Muscle of leg (tissue), 11 donors: ENCODE data around the gene C1QTNF12. TPM values are rescaled to one million over a fixed set of nuclear protein-coding genes. Genes with fewer than 3 reads are reported as not detected.

Experiments used
- DNase-seq: peaks from one replicate; pipeline ENCODE4 v3.0.0; 2013
- H3K27ac ChIP-seq: one replicate; pipeline ENCODE4 v1.5.1; 2013; ENCODE audit warnings: mild to moderate bottlenecking, low read length, control low read depth
- H3K27me3 ChIP-seq: one replicate; pipeline ENCODE4 v1.6.1; 2013; ENCODE audit warnings: low read length; ENCODE audit not compliant: control insufficient read depth, insufficient read depth
- H3K36me3 ChIP-seq: one replicate; pipeline ENCODE4 v1.6.1; 2013; ENCODE audit warnings: low read length; ENCODE audit not compliant: control insufficient read depth, insufficient read depth
- H3K4me1 ChIP-seq: one replicate; pipeline ENCODE4 v1.6.1; 2013; ENCODE audit warnings: low read length; ENCODE audit not compliant: control insufficient read depth, insufficient read depth
- H3K4me3 ChIP-seq: one replicate; pipeline ENCODE4 v1.5.1; 2013; ENCODE audit warnings: low read length, control low read depth
- H3K9me3 ChIP-seq: replicated peaks from 2 replicates; pipeline ENCODE4 v1.6.1; 2013; ENCODE audit warnings: low read depth, low read length; ENCODE audit not compliant: control insufficient read depth
- WGBS: methylation state at CpG from one replicate; pipeline ENCODE4 v1.1.5; 2013; ENCODE audit warnings: missing lambda C conversion rate; ENCODE audit not compliant: insufficient coverage; 5-methylcytosine and 5-hydroxymethylcytosine counted together
- polyA plus RNA-seq, 8 donors: library from polyadenylated mRNA; unstranded; fragments of 120-200 nt; gene quantifications; one replicate each; pipeline versions ENCODE4 v1.2.1 to v1.2.3, GENCODE V29; 2013; ENCODE audit warnings: inconsistent platforms in 1 of 8, low replicate concordance in 1 of 8; ENCODE audit not compliant: insufficient read length in 8 of 8, insufficient read depth in 1 of 8
- total RNA-seq: library from RNA; stranded (reverse); fragments of 120-200 nt; gene quantifications from one replicate; pipeline ENCODE4 v1.2.4, GENCODE V29; 2013

The C1QTNF12 gene
- total and polyA plus RNA-seq, 9 donors: 1.9 to 8.7 (median 4.8) TPM

- DNase-seq: no peak
- Histone ChIP-seq H3K27ac (no peak overlapping the region), H3K9me3 (no peaks in the 10 kb centered on the region), H3K4me1 (peaks cover 49% of the 10 kb centered on the region), H3K4me3 (peak overlapping the region; percentile 19), H3K27me3 (peaks cover 21% of the 10 kb centered on the region), H3K36me3 (no peaks in the 10 kb centered on the region)
- 21% methylated on average over 31 of the region's 31 CpGs for WGBS
Measured at GRCh38 chr1:1205769-1206375, 40.6 kb downstream of the C1QTNF12 start.

GRCh38 chr1:1204998-1205768 is 41.3 kb downstream of the C1QTNF12 start:
- H3K36me3 ChIP-seq: no peaks in the 10 kb centered on the region
- WGBS: 62% methylated on average over 14 of the region's 19 CpGs
- no peak overlapping the region for H3K4me3 ChIP-seq
- H3K4me1 ChIP-seq: peaks cover 54% of the 10 kb centered on the region
- no peak for DNase-seq
- H3K27me3 ChIP-seq: peaks cover 27% of the 10 kb centered on the region
- H3K27ac ChIP-seq: no peak overlapping the region
- no peaks in the 10 kb centered on the region for H3K9me3 ChIP-seq

- Histone ChIP-seq H3K27ac (no peak overlapping the region), H3K9me3 (no peaks in the 10 kb centered on the region), H3K4me3 (no peak overlapping the region), H3K4me1 (peaks cover 54% of the 10 kb centered on the region), H3K36me3 (no peaks in the 10 kb centered on the region), H3K27me3 (peaks cover 33% of the 10 kb centered on the region)
- 100% methylated on average over 1 of the region's 8 CpGs for WGBS
- no peak for DNase-seq
Measured at GRCh38 chr1:1204425-1204920, 42.0 kb downstream of the C1QTNF12 start.

GRCh38 chr1:1203561-1204424 is 42.7 kb downstream of the C1QTNF12 start:
- 45% methylated on average over 43 of the region's 49 CpGs for WGBS
- no peak for DNase-seq
- Histone ChIP-seq H3K9me3 (no peaks in the 10 kb centered on the region), H3K36me3 (no peaks in the 10 kb centered on the region), H3K4me3 (no peak overlapping the region), H3K27ac (no peak overlapping the region), H3K27me3 (peaks cover 33% of the 10 kb centered on the region), H3K4me1 (peaks cover 50% of the 10 kb centered on the region)

- Histone ChIP-seq H3K9me3 (no peaks in the 10 kb centered on the region), H3K27me3 (peaks cover 33% of the 10 kb centered on the region), H3K4me1 (peaks cover 43% of the 10 kb centered on the region), H3K4me3 (no peak overlapping the region), H3K27ac (no peak overlapping the region), H3K36me3 (no peaks in the 10 kb centered on the region)
- WGBS: 71% methylated on average over 17 of the region's 27 CpGs
- no peak for DNase-seq
Measured at GRCh38 chr1:1202831-1203560, 43.5 kb downstream of the C1QTNF12 start.

GRCh38 chr1:1200876-1201810 is 45.4 kb downstream of the C1QTNF12 start:
- WGBS: under 1% methylated on average over 80 of the region's 109 CpGs
- no peak overlapping the region for H3K27ac ChIP-seq
- no peaks in the 10 kb centered on the region for H3K36me3 ChIP-seq
- peaks cover 26% of the 10 kb centered on the region for H3K27me3 ChIP-seq
- H3K4me3 ChIP-seq: no peak overlapping the region
- DNase-seq: peak; percentile 75
- H3K4me1 ChIP-seq: peaks cover 28% of the 10 kb centered on the region
- H3K9me3 ChIP-seq: no peaks in the 10 kb centered on the region

- H3K4me3 ChIP-seq: no peak overlapping the region
Measured at GRCh38 chr1:1199961-1200875, 46.3 kb downstream of the C1QTNF12 start.

GRCh38 chr1:1199141-1199960 is 47.2 kb downstream of the C1QTNF12 start:
- no peak for DNase-seq
- Histone ChIP-seq H3K27me3 (peaks cover 14% of the 10 kb centered on the region), H3K9me3 (peaks cover 2% of the 10 kb centered on the region), H3K4me1 (peaks cover 14% of the 10 kb centered on the region), H3K36me3 (no peaks in the 10 kb centered on the region), H3K27ac (no peak overlapping the region), H3K4me3 (no peak overlapping the region)
- WGBS: 81% methylated on average over 21 of the region's 22 CpGs

More at GRCh38 chr1:1199961-1200875, 46.3 kb downstream of the C1QTNF12 start:
- Histone ChIP-seq H3K9me3 (no peaks in the 10 kb centered on the region), H3K27ac (no peak overlapping the region), H3K36me3 (no peaks in the 10 kb centered on the region), H3K27me3 (peaks cover 17% of the 10 kb centered on the region), H3K4me1 (peaks cover 19% of the 10 kb centered on the region)
- 58% methylated on average over 10 of the region's 31 CpGs for WGBS
- no peak for DNase-seq
